Measurements from ENCODE around the gene EHD1.
"Not testable (repeated sequence)": the region's sequence is repeated elsewhere in the genome, so short reads cannot be mapped to it uniquely, and the experiment has no call there.

Gene EHD1

DNA sequence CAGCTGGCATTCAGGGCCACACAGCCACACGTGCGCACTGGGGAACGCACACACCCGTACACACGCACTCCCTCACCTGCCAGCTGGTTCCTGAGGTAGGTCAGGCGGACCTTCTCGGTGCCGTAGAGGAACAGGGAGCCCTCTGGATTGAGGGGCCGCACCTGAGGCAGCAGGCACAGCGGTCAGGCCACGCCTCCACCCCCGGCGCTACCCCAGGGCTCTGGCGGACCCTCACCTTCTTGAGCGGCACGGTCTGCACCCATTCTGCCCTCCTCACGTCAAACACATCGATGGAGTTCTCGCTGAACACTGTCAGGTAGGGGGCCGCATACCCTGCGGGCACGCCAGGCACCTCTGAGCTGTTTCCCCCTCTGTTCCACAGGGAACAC lies 51.0 kb downstream of the EHD1 start:
- H3K27ac ChIP-seq: no peak overlapping the region
- TF ChIP-seq ZFX (IDR thresholded peaks at IDR 0.05; ENCODE audit: borderline replicate concordance): no peak
- TF ChIP-seq, protein P1, sequence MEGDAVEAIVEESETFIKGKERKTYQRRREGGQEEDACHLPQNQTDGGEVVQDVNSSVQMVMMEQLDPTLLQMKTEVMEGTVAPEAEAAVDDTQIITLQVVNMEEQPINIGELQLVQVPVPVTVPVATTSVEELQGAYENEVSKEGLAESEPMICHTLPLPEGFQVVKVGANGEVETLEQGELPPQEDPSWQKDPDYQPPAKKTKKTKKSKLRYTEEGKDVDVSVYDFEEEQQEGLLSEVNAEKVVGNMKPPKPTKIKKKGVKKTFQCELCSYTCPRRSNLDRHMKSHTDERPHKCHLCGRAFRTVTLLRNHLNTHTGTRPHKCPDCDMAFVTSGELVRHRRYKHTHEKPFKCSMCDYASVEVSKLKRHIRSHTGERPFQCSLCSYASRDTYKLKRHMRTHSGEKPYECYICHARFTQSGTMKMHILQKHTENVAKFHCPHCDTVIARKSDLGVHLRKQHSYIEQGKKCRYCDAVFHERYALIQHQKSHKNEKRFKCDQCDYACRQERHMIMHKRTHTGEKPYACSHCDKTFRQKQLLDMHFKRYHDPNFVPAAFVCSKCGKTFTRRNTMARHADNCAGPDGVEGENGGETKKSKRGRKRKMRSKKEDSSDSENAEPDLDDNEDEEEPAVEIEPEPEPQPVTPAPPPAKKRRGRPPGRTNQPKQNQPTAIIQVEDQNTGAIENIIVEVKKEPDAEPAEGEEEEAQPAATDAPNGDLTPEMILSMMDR (IDR thresholded peaks at IDR 0.05): no peak

DNA sequence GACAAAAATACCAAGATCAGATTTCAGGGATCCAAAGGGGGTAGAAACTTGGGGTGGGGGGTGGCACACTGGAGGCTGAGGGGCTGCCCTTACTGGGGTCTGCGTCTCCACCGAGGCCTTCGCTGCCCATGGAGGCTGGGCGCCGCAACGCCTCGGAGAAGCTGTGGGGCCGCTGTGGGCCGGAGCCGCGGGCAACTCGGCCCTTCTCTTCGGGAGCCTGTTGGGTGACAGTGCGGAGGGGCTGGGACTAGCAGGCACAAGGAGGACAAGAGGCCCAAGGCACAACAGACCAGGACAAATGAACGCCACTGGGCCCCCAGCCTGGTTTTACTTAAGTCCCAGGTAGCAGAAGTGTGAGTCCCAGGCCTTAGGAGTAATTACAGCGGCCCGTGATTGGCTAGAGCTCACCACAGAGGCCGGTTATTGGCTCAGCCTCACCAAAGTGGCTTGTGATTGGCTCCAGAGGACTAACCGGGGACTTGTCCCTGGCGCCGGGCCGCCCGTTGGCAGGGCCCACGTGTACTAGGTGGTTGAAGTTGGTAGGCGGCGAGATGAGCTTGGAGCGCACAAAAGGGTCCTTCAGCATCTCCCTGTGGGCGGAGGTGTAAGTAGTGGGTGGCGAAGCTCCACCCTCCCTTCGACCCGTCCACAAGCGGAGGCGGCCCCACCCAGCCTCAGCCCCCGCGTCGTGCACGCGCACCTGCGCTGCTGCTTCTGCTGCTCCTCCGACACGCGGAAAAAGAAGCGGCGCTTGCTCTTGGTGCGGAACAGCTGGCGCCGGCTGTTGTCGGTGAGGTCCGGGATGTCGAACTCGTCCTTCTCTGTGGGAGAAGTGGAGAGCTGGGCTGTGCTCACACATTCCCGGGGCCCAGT lies 51.6 kb downstream of the EHD1 start:
- H3K27ac ChIP-seq: no peak overlapping the region

DNA sequence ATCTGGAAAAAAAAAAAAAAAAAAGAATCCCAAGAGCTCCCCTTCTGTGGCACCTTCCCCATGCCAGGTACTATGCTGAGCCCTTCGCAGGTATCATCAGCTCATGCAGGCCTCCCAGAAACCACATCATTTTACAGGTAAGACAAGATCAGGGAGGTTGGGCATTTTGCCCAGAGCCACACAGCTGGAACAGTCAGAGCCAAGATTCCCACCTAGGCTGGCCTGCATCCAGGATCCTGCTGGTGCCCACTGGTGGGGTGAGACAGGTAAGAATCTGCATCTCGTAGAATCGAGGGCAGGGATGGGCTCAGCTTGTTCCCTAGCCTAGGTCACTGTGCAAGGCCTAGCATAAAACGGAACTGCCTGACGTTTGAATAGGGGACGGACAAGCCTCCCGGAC lies 52.4 kb downstream of the EHD1 start:
- TF ChIP-seq ZFX (IDR thresholded peaks at IDR 0.05; ENCODE audit: borderline replicate concordance): no peak
- TF ChIP-seq, protein P1 (IDR thresholded peaks at IDR 0.05): no peak
- H3K27ac ChIP-seq: no peak overlapping the region

More for the DNA sequence above, 51.6 kb downstream of the EHD1 start:
- TF ChIP-seq ZFX (IDR thresholded peaks at IDR 0.05; ENCODE audit: borderline replicate concordance): no peak
- TF ChIP-seq, protein P1 (IDR thresholded peaks at IDR 0.05): no peak

DNA sequence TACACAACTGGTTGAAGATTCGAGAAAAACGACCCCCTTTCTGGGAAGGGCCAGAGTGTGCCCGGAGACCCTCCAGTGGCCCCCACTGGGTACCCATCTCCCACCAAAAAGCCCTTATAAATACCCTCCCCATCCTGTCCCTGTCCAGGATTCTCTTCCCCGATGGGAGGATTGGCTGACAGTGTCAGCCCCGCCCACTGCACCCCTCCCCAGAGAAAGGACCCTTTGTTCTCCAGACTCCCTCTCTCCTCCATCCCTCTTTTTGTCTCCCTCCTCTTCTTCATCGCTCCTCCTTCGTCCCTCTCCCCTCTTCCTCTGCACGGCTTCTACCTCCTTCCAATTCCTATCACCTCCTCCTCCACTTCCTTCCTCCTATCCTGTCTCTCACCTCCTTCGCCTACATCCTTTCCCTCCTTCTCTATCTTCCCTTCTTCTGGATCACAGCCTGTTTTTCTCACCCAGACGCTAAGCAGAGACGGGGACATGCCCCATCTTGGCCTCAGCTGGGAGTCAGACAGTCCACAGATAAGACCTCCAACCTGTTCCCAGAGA lies 54.8 kb downstream of the EHD1 start:
- TF ChIP-seq, protein P1 (IDR thresholded peaks at IDR 0.05): no peak
- H3K27ac ChIP-seq: no peak overlapping the region

DNA sequence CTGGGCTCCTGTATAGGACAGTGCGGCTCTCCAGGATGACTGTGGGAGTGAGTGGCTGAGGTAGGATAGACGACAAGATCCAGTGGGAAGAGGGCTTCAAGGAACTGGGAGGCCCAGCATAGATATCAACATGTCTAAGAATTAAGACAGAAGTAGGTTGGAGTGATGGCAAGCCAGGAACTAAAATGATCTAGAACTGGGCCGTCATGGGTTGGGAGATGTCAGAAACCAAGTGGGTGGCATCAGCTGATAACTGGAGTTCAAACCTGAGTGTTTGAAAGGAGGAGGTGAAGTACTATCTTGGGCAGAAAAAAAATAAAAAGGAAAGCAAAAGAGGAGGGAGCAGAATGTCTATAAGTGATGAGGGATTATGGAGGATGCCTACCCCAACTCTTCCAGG lies 60.9 kb downstream of the EHD1 start:
- H3K27ac ChIP-seq: no peak overlapping the region
- TF ChIP-seq ZFX (IDR thresholded peaks at IDR 0.05; ENCODE audit: borderline replicate concordance): no peak
- TF ChIP-seq, protein P1 (IDR thresholded peaks at IDR 0.05): no peak

DNA sequence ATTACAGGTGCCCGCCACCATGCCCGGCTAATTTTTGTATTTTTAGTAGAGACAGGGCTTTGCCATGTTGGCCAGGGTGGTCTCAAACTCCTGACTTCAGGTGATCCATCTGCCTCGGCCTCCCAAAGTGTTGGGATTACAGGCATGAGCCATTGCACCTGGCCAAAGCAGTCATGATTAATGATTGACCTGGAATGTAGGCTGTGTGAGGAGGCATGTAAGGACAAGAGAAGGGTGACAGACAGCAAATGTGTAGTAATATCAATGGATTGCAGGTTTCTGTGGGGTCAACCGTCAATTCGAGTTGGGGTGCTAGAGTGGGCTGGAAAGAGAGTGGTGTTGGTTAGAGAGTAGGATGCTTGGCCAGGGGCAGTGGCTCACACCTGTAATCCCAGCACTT lies 63.0 kb downstream of the EHD1 start:
- not testable (repeated sequence) for H3K27ac ChIP-seq

DNA sequence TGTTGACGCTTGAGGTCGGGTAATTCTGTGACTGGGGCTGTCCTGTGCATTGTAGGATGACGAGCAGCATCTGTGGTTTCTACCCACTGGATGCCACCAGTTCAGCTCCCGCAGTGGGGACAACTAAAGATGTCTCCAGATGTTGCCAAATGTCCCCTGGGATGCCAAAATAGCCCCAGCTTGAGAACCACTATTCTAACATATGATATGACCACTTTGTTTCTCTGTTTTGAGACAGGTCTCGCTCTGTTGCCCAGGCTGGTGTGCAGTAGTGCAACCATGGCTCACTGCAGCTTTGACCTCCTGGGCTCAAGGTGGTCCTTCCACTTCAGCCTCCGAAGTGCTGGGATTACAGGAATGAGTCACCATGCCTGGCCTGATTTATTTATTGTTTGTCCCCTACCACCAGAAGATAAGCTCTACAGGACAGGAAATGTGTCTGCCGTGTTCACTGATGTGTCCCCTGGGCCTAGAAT lies 63.7 kb downstream of the EHD1 start:
- no peak overlapping the region for H3K27ac ChIP-seq
- TF ChIP-seq, protein P1 (IDR thresholded peaks at IDR 0.05): no peak
- no peak for TF ChIP-seq ZFX (IDR thresholded peaks at IDR 0.05; ENCODE audit: borderline replicate concordance)

All from 22Rv1 (cell line).